Immature natural killer cell (primary cell): ENCODE results near the gene EIF6. TPM values are rescaled to one million over a fixed set of nuclear protein-coding genes. Genes with fewer than 3 reads are reported as not detected.

Experiments
- DNase-seq, 3 donors: peaks; one replicate each; pipeline ENCODE4 v3.0.0; 2022; ENCODE audit warnings: mixed read lengths in 1 of 3
- H3K27ac Mint-ChIP-seq, 6 donors: one replicate each; pipeline ENCODE4 v1.8.0; 2020; ENCODE audit warnings: mixed read lengths in 6 of 6, mild to moderate bottlenecking in 5 of 6, inconsistent platforms in 4 of 6, moderate library complexity in 3 of 6
- H3K27me3 Mint-ChIP-seq, 3 donors: one replicate each; pipeline ENCODE4 v1.8.0; 2020 to 2021; ENCODE audit warnings: low read depth in 3 of 3, mild to moderate bottlenecking in 3 of 3, mixed read lengths in 3 of 3, moderate library complexity in 3 of 3, inconsistent platforms in 1 of 3
- H3K36me3 Mint-ChIP-seq, 3 donors: one replicate each; pipeline ENCODE4 v1.8.0; 2020; ENCODE audit warnings: mixed read lengths in 3 of 3, inconsistent platforms in 2 of 3, mild to moderate bottlenecking in 2 of 3
- H3K4me1 Mint-ChIP-seq, 2 donors: one replicate each; pipeline ENCODE4 v1.8.0; 2020; ENCODE audit warnings: inconsistent platforms in 2 of 2, mild to moderate bottlenecking in 2 of 2, mixed read lengths in 2 of 2, moderate library complexity in 1 of 2
- H3K4me3 Mint-ChIP-seq, 5 donors: one replicate each; pipeline ENCODE4 v1.8.0; 2020; ENCODE audit warnings: mild to moderate bottlenecking in 5 of 5, mixed read lengths in 5 of 5, inconsistent platforms in 3 of 5, moderate library complexity in 3 of 5
- H3K9me3 Mint-ChIP-seq, 6 donors: one replicate each; pipeline ENCODE4 v1.8.0; 2020; ENCODE audit warnings: mild to moderate bottlenecking in 6 of 6, mixed read lengths in 6 of 6, inconsistent platforms in 4 of 6, moderate library complexity in 3 of 6
- polyA plus RNA-seq, 3 donors: library from polyadenylated mRNA; unstranded; fragments of 300-500 nt; fragmentation: Illumina TruSeq; gene quantifications; one replicate each; pipeline ENCODE4 v1.2.3, GENCODE V29; 2021

EIF6 gene
- polyA plus RNA-seq, 3 donors from 2014 or later = 236 to 379 (median 249) TPM

DNA sequence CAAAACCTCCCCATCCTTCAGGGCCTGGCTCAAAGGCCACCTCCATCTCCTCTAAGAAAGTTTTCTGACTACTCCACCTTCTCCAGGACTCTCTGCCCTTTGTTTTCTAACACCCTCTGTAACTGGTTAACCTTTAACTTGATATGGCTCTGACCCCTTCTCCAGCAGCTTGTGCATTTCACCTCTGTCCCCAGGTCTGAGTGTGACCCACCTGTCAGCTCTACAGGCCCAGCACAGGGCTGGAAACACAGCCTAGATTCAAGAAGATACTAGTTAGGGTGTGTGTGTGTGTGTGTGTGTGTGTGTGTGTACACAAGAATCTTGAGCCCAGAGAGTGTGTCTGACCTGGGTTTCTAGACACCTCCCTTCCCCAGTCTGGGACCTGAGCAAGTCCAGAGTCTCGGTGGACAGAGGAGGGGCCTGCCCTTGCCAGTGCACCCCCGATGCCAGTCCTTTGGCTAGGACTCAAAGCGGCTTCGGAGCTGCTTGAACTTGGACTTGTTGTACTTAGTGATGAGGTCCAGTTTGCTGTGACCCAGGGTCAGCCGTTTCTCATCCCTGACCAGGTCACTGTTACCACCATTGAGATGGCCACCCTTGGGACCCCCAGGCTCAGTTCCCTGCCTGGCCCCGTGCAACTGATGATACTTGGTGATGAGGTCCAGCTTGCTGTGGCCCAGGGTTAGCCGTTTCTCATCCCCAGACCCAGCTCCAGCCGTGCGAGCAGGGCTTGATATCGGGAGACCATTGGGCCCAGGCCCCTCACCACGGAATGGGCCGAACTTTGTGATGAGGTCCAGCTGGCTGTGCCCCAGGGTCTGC is 1.7 kb upstream of the EIF6 start:
- peaks cover 0 to 3% (median 0%) of the 10 kb centered on the region in 3 donors for H3K27me3 Mint-ChIP-seq
- peak overlapping the region; percentile 56 to 95 (median 78) for H3K27ac Mint-ChIP-seq
- peak overlapping the region; percentile 71 to 96 (median 85) for H3K4me3 Mint-ChIP-seq
- H3K9me3 Mint-ChIP-seq = no peaks in the 10 kb centered on the region
- peaks cover 26 to 36% of the 10 kb centered on the region in 2 donors for H3K4me1 Mint-ChIP-seq
- H3K36me3 Mint-ChIP-seq = peaks cover 0 to 6% (median 3%) of the 10 kb centered on the region in 3 donors
- no peak for DNase-seq

DNA sequence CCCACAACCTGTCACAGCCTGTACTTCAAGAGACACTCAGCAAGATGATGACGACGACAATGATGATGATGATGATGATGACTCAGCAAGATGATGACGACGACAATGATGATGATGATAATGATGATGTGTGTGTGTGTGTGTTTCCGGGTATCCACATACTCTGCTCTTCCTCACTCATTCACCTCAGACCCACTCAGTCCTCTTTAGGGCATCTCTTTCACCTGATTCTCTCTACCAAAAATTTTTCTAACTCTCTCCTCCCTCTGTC is 1.2 kb upstream of the EIF6 start:
- Mint-ChIP-seq H3K9me3 (no peaks in the 10 kb centered on the region), H3K4me3 (peak overlapping the region; percentile 71 to 96 (median 85)), H3K36me3 (peaks cover 0 to 6% (median 3%) of the 10 kb centered on the region in 3 donors), H3K27me3 (peaks cover 0 to 2% (median 0%) of the 10 kb centered on the region in 3 donors), H3K27ac (peak overlapping the region; percentile 56 to 95 (median 78)), H3K4me1 (peaks cover 26 to 36% of the 10 kb centered on the region in 2 donors)
- DNase-seq = no peak

- no peaks in the 10 kb centered on the region for H3K9me3 Mint-ChIP-seq
- DNase-seq = no peak
These were observed 627 bp upstream of the EIF6 start for GRCh38 chr20:35284992-35285805.

GRCh38 chr20:35283441-35284266 is 918 bp downstream of the EIF6 start:
- no peaks in the 10 kb centered on the region for H3K27me3 Mint-ChIP-seq
- H3K36me3 Mint-ChIP-seq = peaks cover 7 to 23% (median 15%) of the 10 kb centered on the region in 3 donors
- peak overlapping the region; percentile 81 to 95 (median 91) for H3K27ac Mint-ChIP-seq
- no peak for DNase-seq
- H3K9me3 Mint-ChIP-seq = no peaks in the 10 kb centered on the region
- peaks cover 31 to 36% of the 10 kb centered on the region in 2 donors for H3K4me1 Mint-ChIP-seq
- peak overlapping the region; percentile 85 to 97 (median 92) for H3K4me3 Mint-ChIP-seq

More at GRCh38 chr20:35284992-35285805, 627 bp upstream of the EIF6 start:
- peaks cover 0 to 1% (median 0%) of the 10 kb centered on the region in 3 donors for H3K27me3 Mint-ChIP-seq
- H3K36me3 Mint-ChIP-seq = peaks cover 2 to 8% (median 4%) of the 10 kb centered on the region in 3 donors
- H3K4me1 Mint-ChIP-seq = peaks cover 27 to 36% of the 10 kb centered on the region in 2 donors
- H3K4me3 Mint-ChIP-seq = peak overlapping the region; percentile 85 to 97 (median 92)
- peak overlapping the region; percentile 81 to 95 (median 91) for H3K27ac Mint-ChIP-seq

GRCh38 chr20:35281506-35282101 is 3.0 kb downstream of the EIF6 start:
- DNase-seq = no peak
- Mint-ChIP-seq H3K27ac (peak overlapping the region in 2 of 6 donors; percentile 16 to 34), H3K4me1 (peaks cover 43 to 46% of the 10 kb centered on the region in 2 donors), H3K27me3 (peaks cover 0 to 7% (median 3%) of the 10 kb centered on the region in 3 donors), H3K4me3 (no peak overlapping the region), H3K9me3 (no peaks in the 10 kb centered on the region), H3K36me3 (peaks cover 7 to 26% (median 15%) of the 10 kb centered on the region in 3 donors)

GRCh38 chr20:35280523-35280922 is 4.0 kb downstream of the EIF6 start:
- H3K4me3 Mint-ChIP-seq = no peak overlapping the region
- no peaks in the 10 kb centered on the region for H3K9me3 Mint-ChIP-seq
- DNase-seq = no peak
- peak overlapping the region in 3 of 6 donors; percentile 90 to 97 (median 92) for H3K27ac Mint-ChIP-seq
- H3K36me3 Mint-ChIP-seq = peaks cover 7 to 26% (median 15%) of the 10 kb centered on the region in 3 donors
- H3K27me3 Mint-ChIP-seq = peaks cover 0 to 7% (median 3%) of the 10 kb centered on the region in 3 donors
- H3K4me1 Mint-ChIP-seq = peaks cover 40 to 46% of the 10 kb centered on the region in 2 donors

- Mint-ChIP-seq H3K9me3 (no peaks in the 10 kb centered on the region), H3K27me3 (peaks cover 0 to 7% (median 3%) of the 10 kb centered on the region in 3 donors), H3K4me3 (peak overlapping the region in 1 of 5 donors; percentile 18), H3K27ac (peak overlapping the region; percentile 89 to 97 (median 90)), H3K4me1 (peaks cover 37 to 40% of the 10 kb centered on the region in 2 donors), H3K36me3 (peaks cover 7 to 26% (median 15%) of the 10 kb centered on the region in 3 donors)
- DNase-seq = no peak
These were observed 4.9 kb downstream of the EIF6 start for GRCh38 chr20:35279533-35280174.

DNA sequence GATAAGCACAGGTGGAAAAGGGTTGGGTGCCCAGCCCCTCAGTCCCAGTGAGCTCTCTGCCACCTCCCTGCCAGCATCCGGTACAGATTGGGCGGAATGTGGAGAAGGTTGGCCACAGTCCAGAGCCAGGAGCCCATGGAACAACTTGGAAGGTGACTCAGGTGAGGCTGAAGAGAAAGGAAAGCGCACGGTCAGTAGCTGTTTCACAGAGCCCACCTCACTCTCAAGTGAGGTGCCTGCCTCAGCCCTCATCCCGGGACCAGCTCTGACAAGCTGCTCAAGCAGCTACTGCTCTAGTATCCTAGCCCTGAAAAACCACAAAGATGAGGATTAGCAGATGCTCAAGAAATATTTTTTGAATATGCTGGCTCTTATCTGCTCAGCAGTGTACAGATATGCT is 5.5 kb downstream of the EIF6 start:
- peaks cover 7 to 26% (median 15%) of the 10 kb centered on the region in 3 donors for H3K36me3 Mint-ChIP-seq
- peaks cover 35 to 36% of the 10 kb centered on the region in 2 donors for H3K4me1 Mint-ChIP-seq
- peaks cover 0 to 7% (median 3%) of the 10 kb centered on the region in 3 donors for H3K27me3 Mint-ChIP-seq
- no peaks in the 10 kb centered on the region for H3K9me3 Mint-ChIP-seq
- no peak for DNase-seq
- H3K27ac Mint-ChIP-seq = peak overlapping the region; percentile 89 to 97 (median 90)
- H3K4me3 Mint-ChIP-seq = peak overlapping the region in 1 of 5 donors; percentile 98

GRCh38 chr20:35277531-35278395 is 6.8 kb downstream of the EIF6 start, which contains the start of gene MMP24OS:
Gene MMP24OS, minus strand, starts transcription at chr20:35278122. Its CDS starts 193 bp downstream, at chr20:35277929.
- peak; percentile 89 to 92 (median 92) for DNase-seq
- H3K4me3 Mint-ChIP-seq = peak within 1 kb of the TSS; percentile 95 to 98 (median 98)
- peak within 1 kb of the TSS; percentile 97 to 100 (median 100) for H3K27ac Mint-ChIP-seq
- H3K36me3 Mint-ChIP-seq = peaks cover 7 to 26% (median 12%) of the 10 kb centered on the region in 3 donors
- peaks cover 25 to 28% of the 10 kb centered on the region in 2 donors for H3K4me1 Mint-ChIP-seq
- H3K27me3 Mint-ChIP-seq = peaks cover 2 to 7% (median 3%) of the 10 kb centered on the region in 3 donors
- no peaks in the 10 kb centered on the region for H3K9me3 Mint-ChIP-seq

- H3K36me3 Mint-ChIP-seq = peaks cover 7 to 24% (median 12%) of the 10 kb centered on the region in 3 donors
- DNase-seq = no peak
- H3K4me3 Mint-ChIP-seq = peak overlapping the region; percentile 95 to 98 (median 98)
- peaks cover 2 to 7% (median 3%) of the 10 kb centered on the region in 3 donors for H3K27me3 Mint-ChIP-seq
- H3K9me3 Mint-ChIP-seq = no peaks in the 10 kb centered on the region
- H3K27ac Mint-ChIP-seq = peak overlapping the region; percentile 97 to 100 (median 100)
- peaks cover 23 to 26% of the 10 kb centered on the region in 2 donors for H3K4me1 Mint-ChIP-seq
These were observed 7.4 kb downstream of the EIF6 start for GRCh38 chr20:35277127-35277526.

DNA sequence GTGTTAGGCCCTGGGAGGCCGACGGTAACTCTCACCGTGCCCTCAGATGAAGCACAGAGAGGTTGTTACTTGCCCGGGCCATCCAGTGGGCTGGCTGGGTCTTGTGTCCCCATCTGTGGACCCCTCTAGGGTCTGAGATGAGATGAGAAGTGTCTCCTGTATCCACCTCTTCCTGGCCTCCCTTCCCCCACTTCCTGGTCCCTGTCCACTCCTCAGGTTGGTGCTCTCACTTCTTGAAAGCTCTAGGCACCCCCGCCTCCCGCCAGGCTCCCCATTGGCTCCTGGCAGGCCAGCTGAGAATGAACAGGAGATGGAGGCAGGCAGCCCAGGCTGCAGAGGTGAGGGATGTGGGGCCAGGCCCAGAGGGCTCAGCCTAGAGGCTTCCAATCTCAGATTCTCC is 8.2 kb downstream of the EIF6 start:
- H3K4me1 Mint-ChIP-seq = peaks cover 16 to 25% of the 10 kb centered on the region in 2 donors
- peaks cover 7 to 20% (median 12%) of the 10 kb centered on the region in 3 donors for H3K36me3 Mint-ChIP-seq
- no peak for DNase-seq
- peak overlapping the region; percentile 97 to 100 (median 100) for H3K27ac Mint-ChIP-seq
- H3K9me3 Mint-ChIP-seq = no peaks in the 10 kb centered on the region
- peaks cover 2 to 7% (median 3%) of the 10 kb centered on the region in 3 donors for H3K27me3 Mint-ChIP-seq
- H3K4me3 Mint-ChIP-seq = peak overlapping the region in 4 of 5 donors; percentile 95 to 98 (median 98)
